Stimulated activated CD4-positive, alpha-beta T cell treated with anti-CD3 and anti-CD28 coated beads, Interleukin-15, amount 100 ng/mL, for 24 hours (primary cell): ENCODE results near the gene N4BP3.

Experiments used
- DNase-seq: peaks from one replicate; pipeline ENCODE4 v3.0.0-alpha.2; 2020

N4BP3 gene

DNA sequence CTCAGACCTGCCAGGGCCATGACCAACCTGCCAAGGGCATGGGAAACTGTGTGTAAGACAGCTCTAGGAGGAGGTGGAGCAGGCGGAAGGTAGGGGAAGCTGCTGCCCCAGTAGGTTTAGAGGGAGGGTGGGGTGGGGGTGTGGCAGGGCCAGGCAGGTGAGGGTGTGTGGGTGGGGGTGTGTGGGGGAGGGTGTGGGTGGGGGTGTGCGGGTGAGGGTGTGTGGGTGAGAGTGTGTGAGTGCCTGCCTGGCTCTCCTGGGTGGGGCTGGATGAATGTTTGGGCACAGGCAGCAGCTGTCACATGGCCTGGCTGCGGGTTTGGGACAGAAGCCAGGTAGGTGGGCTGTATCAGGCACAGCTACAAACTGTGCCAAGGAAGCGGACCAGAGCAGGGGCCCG, 8.8 kb upstream of the N4BP3 start:
- DNase-seq, result no peak

DNA sequence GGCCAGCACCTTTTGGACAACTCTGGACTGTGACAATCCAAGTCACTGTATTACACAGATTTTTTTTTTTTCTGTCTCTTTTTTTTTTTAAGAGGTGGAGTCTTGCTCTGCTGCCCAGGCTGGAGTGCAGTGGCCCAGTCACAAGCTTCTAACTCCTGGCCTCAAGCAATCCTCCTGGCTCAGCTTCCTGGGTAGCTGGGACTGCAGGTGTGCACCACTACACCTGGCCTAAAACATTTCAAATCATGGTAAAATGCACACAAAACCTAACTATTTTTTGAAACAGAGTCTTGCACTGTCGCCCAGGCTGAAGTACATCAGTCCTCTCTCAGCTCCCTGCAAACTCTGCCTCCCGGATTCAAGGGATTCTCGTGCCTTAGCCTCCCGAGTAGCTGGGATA, 7.2 kb upstream of the N4BP3 start:
- DNase-seq, result no peak

DNA sequence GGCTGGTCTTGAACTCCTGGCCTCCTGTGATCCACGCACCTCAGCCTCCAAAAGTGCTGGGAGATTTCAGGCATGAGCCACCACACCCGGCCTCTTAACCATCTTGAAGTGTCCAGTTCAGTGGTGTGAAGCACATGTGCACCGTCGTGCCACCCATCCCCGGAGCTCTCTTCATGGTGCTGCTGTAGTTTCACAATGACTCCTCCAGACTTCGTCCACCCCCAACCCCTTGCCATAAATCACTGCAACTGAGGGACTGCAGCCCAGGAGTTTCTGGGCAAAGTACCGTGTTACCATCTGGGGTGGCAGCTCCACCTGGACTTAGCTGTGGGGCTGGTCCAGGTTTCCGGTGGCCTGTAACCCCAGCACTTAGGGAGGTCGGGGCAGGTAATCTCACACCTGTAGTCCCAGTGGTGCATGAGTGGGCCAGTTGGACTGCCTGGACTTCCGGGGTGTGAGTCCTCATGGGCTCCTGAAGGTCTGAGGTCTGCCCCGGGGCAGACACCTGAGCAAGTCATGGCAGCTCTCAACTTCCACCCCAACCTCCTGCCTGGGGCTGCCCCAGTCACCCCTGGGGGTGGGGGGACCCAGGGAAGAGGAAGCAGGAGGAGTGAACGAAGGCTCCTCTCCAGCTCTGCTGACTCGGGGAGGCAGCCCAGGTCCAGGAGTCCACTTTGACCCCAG, 6.6 kb upstream of the N4BP3 start:
- DNase-seq, result no peak

DNA sequence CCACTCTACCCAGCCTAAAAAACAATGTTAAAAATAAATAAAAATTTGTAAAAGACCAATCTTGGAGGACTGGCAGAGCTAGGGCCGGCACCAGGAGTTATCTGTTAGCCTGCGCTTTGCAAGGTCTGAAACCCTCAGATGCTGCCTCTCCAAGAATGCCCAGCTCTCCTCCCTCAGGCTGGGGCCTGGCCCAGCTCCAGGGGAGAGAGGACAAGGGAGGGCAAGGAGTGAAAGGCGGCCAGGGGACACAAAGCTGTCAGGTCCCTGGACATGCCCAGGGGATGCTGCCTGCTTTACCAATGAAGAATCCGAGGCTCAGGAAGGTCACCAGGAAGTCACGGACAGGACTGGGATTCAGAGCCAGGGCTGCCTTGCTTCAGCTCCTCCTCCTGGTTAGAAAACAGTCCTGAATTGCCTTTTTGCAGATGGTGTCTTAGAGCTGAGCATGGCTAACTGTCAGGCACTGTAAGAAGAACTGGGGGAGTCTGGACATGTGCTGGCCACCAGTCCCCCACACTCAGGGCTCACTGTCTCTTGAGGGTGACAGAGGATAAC, 5.5 kb upstream of the N4BP3 start:
- no peak for DNase-seq

DNA sequence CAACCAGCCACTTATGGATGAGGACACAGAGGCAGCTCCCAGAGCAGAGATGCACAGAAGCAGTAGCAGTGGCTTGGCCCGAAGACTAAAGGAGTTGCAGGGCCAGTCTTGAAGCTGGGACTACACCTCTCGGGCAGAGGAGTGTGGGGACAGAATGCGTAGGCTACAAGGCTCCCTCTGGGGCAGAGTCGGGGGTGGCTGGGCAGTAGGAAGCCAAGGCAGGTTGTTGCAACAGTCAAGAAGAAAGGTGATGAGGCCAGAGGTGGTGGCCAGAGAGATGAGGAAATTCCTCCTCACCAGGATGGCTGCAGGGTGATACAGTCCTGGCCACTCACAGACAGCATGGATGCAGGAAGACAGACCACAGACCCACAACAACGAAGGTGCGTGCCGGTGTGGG, 4.9 kb upstream of the N4BP3 start:
- no peak for DNase-seq

DNA sequence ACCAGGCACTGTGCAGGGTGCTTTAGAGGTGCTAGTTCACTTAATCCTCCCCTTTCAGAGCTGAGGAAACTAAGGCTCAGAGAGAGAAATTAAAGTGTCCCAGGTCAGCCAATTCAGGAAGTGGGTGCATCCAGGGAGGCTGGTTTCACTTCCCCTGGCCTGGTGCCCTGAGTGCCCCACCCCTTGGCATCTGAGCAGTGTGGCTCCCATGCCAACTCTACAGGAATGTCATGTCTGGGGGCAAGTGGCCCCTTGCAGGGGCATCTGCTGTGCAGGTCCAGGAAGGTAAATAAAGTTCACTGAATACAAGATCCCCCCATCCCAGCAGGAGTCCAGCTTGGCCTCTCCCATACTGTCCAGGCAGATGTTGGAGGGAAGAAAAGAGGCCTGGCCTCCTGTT, 4.4 kb upstream of the N4BP3 start:
- DNase-seq, result no peak

DNA sequence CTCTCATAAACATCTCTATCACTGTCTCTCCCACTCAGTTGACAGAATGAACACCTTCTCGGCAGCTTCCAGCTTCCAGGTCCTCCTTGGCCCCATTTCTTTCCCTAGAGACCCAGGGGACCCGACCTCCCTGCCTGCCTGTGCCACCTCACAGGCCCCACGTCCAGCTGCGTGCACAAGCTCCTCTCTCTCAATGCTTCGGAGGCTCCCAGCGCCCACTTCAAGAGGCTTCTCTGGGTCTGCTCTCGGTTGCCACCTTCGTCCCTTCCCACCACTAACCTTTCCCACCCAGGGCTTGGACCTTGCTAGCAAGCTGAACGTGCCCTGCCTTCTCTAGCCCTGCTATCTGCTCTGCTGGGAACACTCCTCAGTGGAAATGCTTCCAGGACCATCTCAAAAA, 2.8 kb upstream of the N4BP3 start:
- no peak for DNase-seq

DNA sequence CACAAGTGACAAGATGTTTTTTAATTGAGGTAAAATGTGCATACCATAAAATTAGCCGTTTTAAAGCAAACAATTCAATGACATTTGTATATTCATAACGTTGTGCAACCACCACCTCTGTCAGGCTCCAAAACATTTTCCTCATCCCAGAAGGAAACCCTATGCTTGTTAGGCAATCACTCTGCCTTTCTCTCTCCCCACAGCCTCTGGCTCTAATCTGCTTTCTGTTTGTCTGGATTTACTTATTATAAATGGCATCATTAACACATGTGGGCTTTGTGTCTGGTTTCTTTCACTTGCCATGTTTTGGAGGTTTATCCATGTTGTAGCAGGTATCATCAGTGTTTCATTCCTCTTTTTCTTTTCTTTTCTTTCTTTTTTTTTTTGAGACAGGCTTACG, 1.4 kb upstream of the N4BP3 start:
- DNase-seq, result no peak

DNA sequence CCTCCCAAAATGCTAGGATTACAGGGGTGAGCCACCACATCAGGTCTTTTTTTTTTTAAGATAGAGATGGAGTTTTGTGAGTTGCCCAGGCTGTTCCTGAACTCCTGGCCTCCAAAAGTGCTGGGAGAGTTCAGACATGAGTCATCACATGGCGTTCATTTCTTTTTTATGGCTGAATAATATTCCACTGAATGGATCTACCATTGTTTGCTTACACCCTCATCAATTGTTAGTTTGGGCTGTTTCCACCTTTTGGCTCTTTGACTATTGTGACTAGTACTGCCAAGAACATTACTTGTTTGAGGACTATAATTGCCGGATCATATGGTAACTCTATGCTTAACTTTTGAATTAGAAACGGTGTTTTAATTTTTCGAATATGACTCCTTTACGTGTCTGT, 787 bp upstream of the N4BP3 start:
- no peak for DNase-seq

DNA sequence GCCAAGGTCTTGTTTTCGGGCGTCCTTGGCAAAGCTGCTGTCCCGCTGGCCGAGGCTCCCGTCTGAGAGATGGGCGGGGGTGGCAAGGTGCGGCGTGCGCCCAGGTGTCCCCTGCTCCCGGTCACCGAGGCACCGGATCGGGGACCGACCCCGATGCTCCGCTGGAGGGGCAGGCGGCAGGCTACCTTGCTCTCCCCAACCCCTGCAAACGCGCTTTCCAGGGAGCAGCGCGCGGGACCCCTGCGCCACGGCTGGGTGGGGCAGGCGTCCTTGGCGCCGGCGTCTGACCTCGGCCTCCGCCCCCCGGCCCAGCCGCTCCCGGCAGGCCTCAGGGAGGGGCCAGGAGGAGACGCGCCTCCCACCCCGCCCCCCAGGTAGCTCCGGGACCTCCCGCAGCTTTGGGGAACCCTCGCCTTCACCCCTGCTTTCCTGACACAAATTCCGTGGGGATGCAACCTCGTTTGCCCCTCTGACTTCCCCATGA, 551 bp downstream of the N4BP3 start:
- DNase-seq, result peak; percentile 46

DNA sequence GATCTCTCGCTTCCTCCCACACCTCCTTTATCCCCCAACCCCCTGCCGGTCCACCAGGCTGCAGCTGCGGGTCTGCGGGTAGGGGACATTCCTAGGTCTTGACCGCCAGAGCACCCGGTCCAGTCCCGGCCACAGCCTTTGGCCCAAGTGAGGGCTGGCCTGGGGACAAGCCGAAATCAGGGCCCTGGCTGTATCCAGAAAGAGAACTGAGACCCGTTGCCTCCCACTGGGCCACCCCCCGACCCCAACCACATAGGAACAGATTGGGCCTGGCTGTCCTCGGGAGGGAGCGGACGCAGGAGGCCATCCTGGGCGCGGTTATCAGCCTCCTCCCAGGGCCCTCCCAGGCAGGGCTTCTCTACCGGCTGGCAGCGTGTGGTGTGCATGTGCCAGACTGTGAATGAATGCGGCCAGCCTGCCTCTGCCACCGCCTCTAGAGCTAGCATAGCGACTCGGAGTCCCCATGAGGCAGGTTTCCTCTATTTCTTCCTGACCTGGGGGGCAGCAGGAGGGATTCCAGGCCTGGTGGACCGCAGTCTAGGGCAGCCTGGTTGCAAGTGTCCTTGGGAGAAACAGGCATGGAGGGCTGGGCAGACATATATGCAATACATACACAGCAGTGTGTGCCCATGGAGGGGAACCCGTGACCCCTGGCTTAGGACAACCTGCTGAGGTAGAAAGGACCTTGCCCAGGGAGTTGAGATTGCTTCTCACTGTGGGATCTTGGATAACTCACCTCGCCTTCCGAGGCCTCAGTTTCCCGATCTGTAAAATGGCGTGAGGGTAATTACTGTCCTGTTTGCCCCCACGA, 1.2 kb downstream of the N4BP3 start:
- peak; percentile 49 for DNase-seq

DNA sequence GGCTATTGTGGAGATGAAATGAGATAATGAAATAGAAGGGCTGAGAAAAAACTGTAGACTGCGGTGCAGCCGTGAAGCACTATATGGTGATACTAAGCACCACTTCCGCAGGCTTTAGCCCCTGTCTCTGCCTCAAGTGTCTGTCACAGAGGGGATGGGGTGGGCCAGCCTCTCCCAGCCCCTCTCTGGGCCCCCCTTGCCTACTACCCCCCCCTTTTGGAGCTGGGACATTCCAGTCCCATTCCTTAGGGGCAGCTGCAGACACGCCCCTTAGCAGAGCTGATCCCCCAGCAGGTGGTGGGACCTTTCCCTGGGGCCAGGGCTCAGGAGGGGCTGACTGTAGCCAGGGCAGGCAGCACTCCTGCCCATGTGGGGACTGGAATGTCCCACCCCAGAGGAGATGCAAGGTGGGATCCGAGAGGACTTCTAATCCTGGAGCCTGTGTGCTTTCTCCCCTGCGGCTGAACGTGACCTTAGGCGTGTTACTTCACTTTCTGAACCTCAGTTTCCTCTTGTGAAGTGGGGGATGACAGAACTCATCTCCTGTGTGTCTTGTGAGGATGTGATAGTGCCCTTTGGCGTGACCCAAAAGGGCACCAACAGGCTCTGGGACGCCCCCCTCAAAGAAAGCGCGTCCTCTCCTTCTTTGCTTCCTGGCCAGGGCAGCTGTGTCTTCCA, 1.9 kb downstream of the N4BP3 start:
- no peak for DNase-seq

DNA sequence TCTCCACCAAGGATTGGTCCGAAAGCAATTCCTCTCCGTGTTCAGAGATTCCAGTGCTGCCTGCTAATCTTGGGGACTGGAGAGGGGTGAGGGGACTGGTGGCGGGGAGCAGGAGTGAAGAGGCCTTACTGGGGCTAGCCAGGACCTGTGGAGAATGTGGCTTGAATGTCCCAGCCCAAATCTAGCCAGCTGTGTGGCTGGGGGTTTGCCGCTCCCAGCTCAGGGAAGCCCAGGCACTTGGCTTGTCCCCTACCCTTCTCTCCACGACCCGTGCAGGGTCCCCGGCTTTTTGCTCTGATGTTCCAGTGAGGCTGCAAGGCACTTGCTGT, 2.4 kb downstream of the N4BP3 start:
- DNase-seq, result no peak

DNA sequence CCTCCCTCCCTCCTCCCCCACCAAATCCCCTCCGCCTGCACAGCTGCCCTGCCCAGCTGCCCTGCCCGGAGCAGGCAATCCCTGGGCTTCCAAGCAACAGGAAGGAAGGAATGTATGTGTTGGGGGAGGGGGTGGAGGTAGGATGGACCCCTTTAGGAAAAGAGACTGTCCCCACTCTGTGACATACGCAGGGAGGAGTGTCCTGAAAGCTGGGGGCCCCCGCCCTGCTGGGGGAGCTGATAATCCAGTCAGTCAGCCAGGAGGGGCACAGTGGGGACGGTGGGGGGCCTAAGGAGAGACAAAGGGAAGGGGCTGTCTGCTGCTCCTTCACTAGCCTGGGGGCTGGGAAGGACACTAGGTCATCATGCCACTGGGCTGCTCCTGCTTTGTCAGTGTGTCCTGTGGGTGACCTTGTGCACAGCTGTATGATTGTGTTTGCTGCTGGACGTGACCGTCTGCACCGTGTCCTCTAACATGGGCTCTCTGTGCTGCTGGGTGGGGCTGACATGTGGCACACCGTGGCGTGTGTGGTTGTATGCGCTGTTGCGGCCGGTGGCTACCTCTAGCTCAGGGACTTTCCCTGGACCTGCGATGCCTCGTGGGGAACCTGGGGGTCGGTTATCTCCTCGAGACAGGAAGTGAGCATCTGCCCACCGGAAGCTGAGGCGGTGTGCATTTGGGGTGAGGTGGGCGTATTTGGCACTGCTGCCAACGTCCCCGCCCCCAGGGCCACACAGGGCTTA, 3.0 kb downstream of the N4BP3 start:
- peak; percentile 69 for DNase-seq

DNA sequence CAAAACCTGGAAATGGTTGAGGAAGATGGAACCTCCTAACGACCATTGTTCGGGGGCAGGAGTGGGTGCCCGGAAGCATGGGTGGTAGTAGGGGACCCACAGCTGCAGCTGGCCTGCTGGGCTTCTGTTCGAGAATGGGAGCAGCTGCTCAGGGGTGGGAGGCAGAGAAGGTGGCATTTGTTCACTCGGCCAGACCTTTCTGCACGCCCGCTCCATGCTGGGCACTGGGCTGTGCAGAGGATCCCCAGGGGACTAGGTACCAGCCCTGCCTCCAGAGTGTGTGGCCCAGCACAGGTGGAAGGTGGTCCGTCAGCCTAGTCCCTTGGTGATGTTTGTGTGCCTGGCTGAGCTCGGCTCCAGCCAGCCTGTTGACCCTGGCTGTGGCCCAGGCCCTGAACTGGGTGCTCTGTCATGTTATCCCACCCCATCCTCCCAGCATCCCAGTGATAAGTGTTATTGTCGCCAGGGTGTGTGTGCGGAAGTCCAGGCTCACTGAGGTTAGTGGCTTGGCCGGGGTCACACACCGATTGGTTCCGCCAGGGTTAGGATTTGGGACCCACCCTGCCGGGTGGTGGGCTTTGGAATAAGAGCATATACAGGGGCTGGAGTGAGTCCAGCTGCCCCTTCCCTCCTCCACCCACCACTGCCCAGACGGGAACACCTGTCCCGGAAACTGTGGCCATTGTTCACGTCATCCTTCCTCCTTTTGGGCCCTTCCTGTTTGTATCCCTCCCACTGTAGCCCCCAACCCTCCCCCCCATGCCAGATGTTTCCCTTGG, 4.8 kb downstream of the N4BP3 start:
- DNase-seq, result no peak

DNA sequence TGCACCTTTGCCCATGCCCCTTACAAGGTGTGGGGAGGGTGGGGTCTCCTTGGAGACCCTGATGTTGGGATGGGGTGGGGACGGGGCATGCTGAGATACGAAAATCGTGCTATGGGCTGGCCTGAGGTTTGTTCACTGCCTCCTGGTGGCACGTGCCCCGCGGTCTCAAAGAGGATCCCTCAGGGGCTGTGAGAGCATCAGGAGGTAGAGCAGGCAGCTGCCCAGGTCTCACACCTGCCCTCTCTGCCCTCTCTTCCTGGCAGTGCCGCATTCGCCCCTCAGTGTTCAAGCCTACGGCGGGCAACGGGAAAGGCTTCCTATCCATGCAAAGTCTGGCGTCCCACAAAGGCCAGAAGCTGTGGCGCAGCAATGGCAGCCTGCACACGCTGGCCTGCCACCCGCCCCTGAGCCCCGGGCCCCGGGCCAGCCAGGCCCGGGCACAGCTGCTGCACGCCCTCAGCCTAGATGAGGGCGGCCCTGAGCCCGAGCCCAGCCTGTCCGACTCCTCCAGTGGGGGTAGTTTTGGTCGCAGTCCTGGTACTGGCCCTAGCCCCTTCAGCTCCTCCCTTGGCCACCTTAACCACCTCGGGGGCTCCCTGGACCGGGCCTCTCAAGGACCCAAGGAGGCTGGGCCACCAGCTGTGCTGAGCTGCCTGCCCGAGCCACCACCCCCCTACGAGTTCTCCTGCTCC, 6.7 kb downstream of the N4BP3 start:
- no peak for DNase-seq

DNA sequence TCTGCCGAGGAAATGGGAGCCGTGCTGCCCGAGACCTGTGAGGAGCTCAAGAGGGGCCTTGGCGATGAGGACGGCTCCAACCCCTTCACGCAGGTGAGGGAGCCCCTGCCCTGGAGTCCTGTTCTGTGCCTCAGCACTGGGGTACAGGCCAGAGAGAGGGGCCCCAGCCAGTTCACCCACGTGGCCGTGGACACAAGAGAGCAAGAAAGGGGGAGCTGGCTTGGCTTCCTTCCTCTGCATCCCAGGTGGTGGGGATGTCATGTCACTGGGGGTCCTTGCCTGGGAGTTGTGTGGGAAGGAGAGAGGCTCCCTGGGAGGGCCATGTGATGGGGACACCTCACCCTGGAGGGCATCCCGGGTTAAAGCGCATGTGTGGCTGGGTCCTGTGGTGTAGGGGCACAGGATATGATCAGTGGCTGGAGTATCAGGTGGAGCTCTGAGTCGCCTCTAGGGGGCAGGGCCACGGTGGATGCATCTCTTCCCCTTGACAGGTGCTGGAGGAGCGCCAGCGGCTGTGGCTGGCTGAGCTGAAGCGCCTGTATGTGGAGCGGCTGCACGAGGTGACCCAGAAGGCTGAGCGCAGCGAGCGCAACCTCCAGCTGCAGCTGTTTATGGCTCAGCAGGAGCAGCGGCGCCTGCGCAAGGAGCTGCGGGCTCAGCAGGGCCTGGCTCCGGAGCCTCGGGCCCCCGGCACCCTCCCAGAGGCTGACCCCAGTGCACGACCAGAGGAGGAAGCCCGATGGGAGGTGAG, 7.5 kb downstream of the N4BP3 start:
- DNase-seq, result peak; percentile 89

DNA sequence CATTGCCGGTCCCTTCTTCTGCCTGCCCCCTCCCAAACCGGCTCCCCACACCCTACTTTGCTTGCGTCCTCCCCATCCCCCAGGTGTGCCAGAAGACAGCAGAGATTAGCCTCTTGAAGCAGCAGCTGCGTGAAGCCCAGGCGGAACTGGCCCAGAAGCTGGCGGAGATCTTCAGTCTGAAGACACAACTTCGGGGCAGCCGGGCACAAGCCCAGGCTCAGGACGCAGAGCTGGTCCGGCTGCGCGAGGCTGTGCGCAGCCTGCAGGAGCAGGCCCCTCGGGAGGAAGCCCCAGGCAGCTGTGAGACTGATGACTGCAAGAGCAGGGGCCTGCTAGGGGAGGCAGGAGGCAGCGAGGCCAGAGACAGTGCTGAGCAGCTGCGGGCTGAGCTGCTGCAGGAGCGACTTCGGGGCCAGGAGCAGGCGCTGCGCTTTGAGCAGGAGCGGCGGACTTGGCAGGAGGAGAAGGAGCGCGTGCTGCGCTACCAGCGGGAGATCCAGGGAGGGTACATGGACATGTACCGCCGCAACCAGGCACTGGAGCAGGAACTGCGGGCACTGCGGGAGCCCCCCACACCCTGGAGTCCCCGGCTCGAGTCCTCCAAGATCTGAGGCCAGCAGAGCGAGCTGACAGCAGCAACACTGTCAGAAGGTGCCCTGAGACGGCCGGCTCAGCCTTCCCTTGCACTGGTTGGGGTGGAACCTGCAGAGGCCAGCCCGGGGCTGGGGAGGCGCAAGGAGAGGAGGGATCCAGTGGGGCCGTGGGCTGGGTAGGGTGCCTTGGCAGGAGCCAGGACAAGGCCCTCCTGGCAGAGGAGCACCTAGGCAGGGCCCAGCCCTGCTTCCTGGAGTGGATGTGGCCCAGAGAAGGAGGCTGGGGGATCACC, 8.3 kb downstream of the N4BP3 start:
- no peak for DNase-seq

DNA sequence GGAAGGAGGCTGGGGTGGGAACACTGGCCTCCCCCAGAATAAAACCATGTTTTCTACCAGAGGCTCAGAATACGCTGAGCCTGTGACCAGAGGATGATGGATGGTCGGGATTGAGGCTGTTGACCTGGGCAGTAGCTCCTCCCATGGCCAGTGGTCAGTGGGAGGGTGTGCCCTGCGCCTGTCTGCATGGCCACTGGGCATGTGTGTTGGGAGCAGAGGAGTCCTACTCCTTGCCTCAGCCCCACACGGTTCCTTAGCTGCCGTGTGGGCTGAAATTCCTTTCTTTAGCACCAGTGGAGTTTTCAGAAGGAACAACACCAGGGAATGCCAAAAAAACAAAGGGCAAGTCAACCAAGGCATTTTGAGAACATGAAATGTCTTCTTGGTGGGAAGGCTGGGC, 9.0 kb downstream of the N4BP3 start:
- DNase-seq, result no peak
